ELF-1 (cell line): ENCODE measurements around the gene TOMM7.
"Not testable (repeated sequence)": the region's sequence is repeated elsewhere in the genome, so short reads cannot be mapped to it uniquely, and the experiment has no call there.

ENCODE experiments used
- DNase-seq: peaks from one replicate; pipeline ENCODE4 v3.0.0-alpha.2; 2016; ENCODE audit warnings: low read depth, low spot score

TOMM7 gene

GRCh38 chr7:22821702-22822485 is 755 bp downstream of the TOMM7 start:
- DNase-seq, result peak; percentile 55

- DNase-seq, result no peak
These were observed 3.2 kb downstream of the TOMM7 start for GRCh38 chr7:22819476-22819875.

GRCh38 chr7:22814261-22815208 is 8.1 kb downstream of the TOMM7 start:
- DNase-seq, result no peak

DNA sequence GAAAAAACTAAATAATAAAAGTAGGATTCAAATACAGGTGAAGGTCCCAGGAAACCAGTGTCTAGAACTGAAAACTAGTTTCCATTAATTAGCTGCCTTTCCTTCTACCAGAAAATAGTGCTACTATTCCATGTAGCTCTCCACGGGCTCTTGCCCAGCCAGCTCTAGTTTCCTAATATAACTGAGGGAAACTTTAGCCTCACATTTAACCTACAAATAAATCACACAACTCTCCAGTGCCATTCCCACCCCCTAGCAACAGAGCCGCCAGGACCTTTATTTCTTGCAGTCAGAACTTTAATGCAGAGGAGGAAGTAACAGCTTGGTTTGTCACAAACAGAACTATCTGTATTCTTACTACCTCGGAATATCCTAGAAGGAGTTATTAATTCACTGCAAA is 10.3 kb downstream of the TOMM7 start:
- no peak for DNase-seq

DNA sequence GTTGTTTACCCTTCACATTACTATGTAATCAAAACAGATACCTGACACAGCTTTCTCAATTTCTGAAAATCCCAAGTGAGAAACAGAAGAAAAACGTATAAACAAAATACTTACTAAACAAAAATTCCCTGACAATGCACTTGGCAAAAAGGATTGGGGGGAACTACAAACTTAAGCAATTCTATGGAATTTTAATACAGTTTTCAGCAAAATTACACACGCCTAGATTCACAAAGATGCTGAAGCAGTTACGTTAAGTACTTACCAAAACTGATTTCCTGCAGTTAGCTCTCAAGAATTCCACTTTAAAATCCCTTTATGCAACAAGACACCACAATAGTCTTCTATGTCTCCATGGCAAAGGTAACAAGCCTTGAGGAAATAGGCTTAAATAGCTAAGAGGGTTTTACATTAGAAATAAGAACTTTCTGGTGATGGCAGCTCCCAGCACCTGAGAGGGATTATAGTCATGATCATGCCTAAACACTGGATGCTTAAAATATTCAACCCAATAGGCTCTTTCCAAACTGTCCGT is 10.8 kb downstream of the TOMM7 start:
- DNase-seq, result no peak

GRCh38 chr7:22810843-22811242 is 11.8 kb downstream of the TOMM7 start:
- peak; percentile 51 for DNase-seq

GRCh38 chr7:22809902-22810642 is 12.6 kb downstream of the TOMM7 start:
- no peak for DNase-seq

DNA sequence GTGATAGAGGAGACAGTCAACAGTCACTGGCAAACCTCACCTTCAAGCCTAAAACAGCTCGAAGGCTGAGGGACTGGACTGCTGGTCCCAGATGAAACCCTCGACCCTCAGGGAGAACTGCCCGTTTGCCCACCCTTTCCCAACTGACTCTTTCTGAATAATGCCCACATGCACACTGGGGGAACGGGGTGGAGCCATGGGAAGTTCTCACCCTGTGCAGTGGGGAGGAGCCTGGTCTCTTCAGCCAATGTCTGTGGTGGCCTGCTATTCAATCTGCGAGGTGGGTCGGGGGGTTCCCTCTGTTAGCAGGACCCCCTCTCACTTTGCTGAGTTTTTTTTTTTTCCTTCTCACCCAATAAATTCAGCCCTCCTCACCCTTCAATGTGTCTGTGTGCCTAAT is 14.5 kb downstream of the TOMM7 start:
- DNase-seq, result no peak

- DNase-seq, result no peak
These were observed 15.9 kb downstream of the TOMM7 start for GRCh38 chr7:22806752-22807151.

GRCh38 chr7:22805227-22805626 is 17.4 kb downstream of the TOMM7 start:
- DNase-seq, result no peak

- DNase-seq, result peak; percentile 54
These were observed 19.8 kb downstream of the TOMM7 start for GRCh38 chr7:22802831-22803230.

GRCh38 chr7:22802426-22802825 is 20.2 kb downstream of the TOMM7 start:
- peak; percentile 84 for DNase-seq

DNA sequence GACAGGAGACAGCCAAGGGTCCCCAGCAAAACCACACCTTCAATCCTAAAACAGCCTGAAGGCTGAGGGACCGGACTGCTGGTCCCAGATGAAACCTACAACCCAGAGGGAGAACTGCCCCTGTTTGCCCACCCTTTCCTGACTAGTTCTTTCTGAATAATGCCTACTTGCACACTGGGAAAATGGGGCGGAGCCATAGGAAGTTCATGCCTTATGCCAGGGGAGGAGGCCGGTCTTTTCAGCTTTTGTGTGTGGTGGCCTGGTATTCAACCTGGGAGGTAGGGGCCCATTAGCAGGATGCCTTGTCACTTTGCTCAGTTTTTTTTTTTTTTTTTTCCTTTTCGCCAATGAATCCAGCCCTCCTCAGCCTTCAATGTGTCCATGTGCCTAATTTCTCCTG is 20.7 kb downstream of the TOMM7 start:
- peak; percentile 87 for DNase-seq

GRCh38 chr7:22799633-22800032 is 23.0 kb downstream of the TOMM7 start:
- no peak for DNase-seq

GRCh38 chr7:22793593-22794462 is 28.8 kb downstream of the TOMM7 start:
- DNase-seq, result no peak

DNA sequence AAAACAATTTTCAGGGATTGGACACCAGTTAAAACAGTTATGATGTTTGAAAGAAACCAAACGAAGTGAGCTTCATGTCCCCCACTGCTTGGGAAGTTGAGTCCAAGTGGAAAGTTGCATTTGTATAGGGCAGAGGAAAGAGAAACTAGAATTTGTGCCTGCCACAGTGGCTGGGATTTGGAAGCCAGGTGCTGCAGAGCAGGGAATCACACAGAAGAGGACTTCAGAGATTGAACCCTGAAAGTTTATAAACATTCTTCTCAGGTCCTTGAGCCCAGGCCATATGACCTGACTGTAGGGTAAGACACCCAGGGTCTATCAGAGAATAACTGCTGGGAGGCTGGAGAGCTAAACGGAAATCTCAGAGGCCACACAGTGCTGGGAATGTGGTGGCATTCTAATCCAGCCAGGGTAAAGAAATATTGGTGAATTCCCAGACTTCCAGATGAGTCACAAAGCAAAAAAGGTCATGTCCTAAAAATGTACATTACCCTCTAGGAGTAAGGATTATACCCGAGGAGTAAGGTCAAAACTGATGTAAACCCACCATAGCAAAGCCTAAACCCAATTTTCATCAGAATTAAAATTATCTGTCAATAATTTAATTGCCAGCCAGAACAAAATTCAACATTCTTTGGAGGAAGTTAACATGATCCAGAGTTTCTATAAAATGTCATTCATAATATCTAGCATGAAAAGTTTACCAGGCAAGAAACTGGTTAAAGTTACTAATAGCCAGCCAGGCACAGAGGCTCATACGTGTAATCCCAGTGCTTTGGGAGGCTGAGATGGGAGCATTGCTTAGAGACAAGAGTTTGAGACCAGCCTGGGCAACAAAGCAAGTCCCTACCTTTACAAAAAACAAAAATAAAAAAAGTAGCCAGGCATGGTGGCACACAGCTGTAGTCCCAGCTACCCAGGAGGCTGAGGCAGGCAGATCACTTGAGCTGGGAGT is 31.2 kb downstream of the TOMM7 start:
- DNase-seq, result no peak

- not testable (repeated sequence) for DNase-seq
These were observed 32.0 kb downstream of the TOMM7 start for GRCh38 chr7:22790640-22791039.

GRCh38 chr7:22787951-22788350 is 34.7 kb downstream of the TOMM7 start:
- no peak for DNase-seq

GRCh38 chr7:22786290-22786932 is 36.2 kb downstream of the TOMM7 start:
- DNase-seq, result peak; percentile 31
